T-helper 1 cell treated with Interleukin-12 subunit alpha and Interleukin-12 subunit beta and Interleukin-4 antibody, amounts not matched to agents 30 μg/mL and 1 μg/mL, for 36 hours (primary cell): ENCODE results near the gene IGFALS.

Experiments
- H3K27ac Mint-ChIP-seq: one replicate; pipeline ENCODE4 v1.8.0; 2021; ENCODE audit warnings: mild to moderate bottlenecking, mixed read lengths
- H3K27me3 Mint-ChIP-seq: one replicate; pipeline ENCODE4 v1.8.0; 2021; ENCODE audit warnings: low read depth, mixed read lengths
- H3K36me3 Mint-ChIP-seq: one replicate; pipeline ENCODE4 v1.8.0; 2021; ENCODE audit warnings: low read depth, mixed read lengths
- H3K4me1 Mint-ChIP-seq: one replicate; pipeline ENCODE4 v1.8.0; 2021; ENCODE audit warnings: low read depth, mixed read lengths
- H3K4me3 Mint-ChIP-seq: one replicate; pipeline ENCODE4 v1.8.0; 2021; ENCODE audit warnings: mild to moderate bottlenecking, moderate library complexity, mixed read lengths
- H3K9me3 Mint-ChIP-seq: one replicate; pipeline ENCODE4 v1.8.0; 2021; ENCODE audit warnings: mixed read lengths

The IGFALS gene

GRCh38 chr16:1762196-1762878 lies 31.2 kb downstream of the IGFALS start:
- no peaks in the 10 kb centered on the region for H3K27me3 Mint-ChIP-seq
- no peaks in the 10 kb centered on the region for H3K4me1 Mint-ChIP-seq
- H3K36me3 Mint-ChIP-seq = peaks cover 11% of the 10 kb centered on the region
- no peaks in the 10 kb centered on the region for H3K9me3 Mint-ChIP-seq
- H3K4me3 Mint-ChIP-seq = no peak overlapping the region
- no peak overlapping the region for H3K27ac Mint-ChIP-seq

GRCh38 chr16:1761751-1762150 lies 31.8 kb downstream of the IGFALS start:
- Mint-ChIP-seq H3K27ac (no peak overlapping the region), H3K36me3 (peaks cover 9% of the 10 kb centered on the region), H3K9me3 (no peaks in the 10 kb centered on the region), H3K27me3 (no peaks in the 10 kb centered on the region), H3K4me3 (no peak overlapping the region), H3K4me1 (peaks cover 1% of the 10 kb centered on the region)

GRCh38 chr16:1760911-1761310 lies 32.6 kb downstream of the IGFALS start:
- H3K9me3 Mint-ChIP-seq = no peaks in the 10 kb centered on the region
- no peak overlapping the region for H3K4me3 Mint-ChIP-seq
- peaks cover 9% of the 10 kb centered on the region for H3K36me3 Mint-ChIP-seq
- no peak overlapping the region for H3K27ac Mint-ChIP-seq
- no peaks in the 10 kb centered on the region for H3K27me3 Mint-ChIP-seq
- peaks cover 3% of the 10 kb centered on the region for H3K4me1 Mint-ChIP-seq

GRCh38 chr16:1759511-1759910 lies 34.0 kb downstream of the IGFALS start:
- Mint-ChIP-seq H3K36me3 (peaks cover 12% of the 10 kb centered on the region), H3K27ac (no peak overlapping the region), H3K4me1 (peaks cover 3% of the 10 kb centered on the region), H3K27me3 (no peaks in the 10 kb centered on the region), H3K9me3 (no peaks in the 10 kb centered on the region), H3K4me3 (no peak overlapping the region)

GRCh38 chr16:1758923-1759322 lies 34.6 kb downstream of the IGFALS start:
- Mint-ChIP-seq H3K27ac (peak overlapping the region; percentile 55), H3K4me1 (peaks cover 3% of the 10 kb centered on the region), H3K36me3 (peaks cover 12% of the 10 kb centered on the region), H3K27me3 (no peaks in the 10 kb centered on the region), H3K4me3 (no peak overlapping the region), H3K9me3 (no peaks in the 10 kb centered on the region)

- no peak overlapping the region for H3K4me3 Mint-ChIP-seq
- no peaks in the 10 kb centered on the region for H3K27me3 Mint-ChIP-seq
- no peak overlapping the region for H3K27ac Mint-ChIP-seq
- H3K4me1 Mint-ChIP-seq = peaks cover 3% of the 10 kb centered on the region
- no peaks in the 10 kb centered on the region for H3K9me3 Mint-ChIP-seq
- peaks cover 12% of the 10 kb centered on the region for H3K36me3 Mint-ChIP-seq
Measured at GRCh38 chr16:1757714-1758461, 35.6 kb downstream of the IGFALS start.

- Mint-ChIP-seq H3K9me3 (no peaks in the 10 kb centered on the region), H3K27ac (no peak overlapping the region), H3K4me3 (no peak overlapping the region), H3K4me1 (peaks cover 3% of the 10 kb centered on the region), H3K27me3 (no peaks in the 10 kb centered on the region), H3K36me3 (peaks cover 5% of the 10 kb centered on the region)
Measured at GRCh38 chr16:1754204-1754603, 39.3 kb downstream of the IGFALS start.

- H3K27ac Mint-ChIP-seq = no peak overlapping the region
- H3K36me3 Mint-ChIP-seq = peaks cover 3% of the 10 kb centered on the region
- no peaks in the 10 kb centered on the region for H3K27me3 Mint-ChIP-seq
- H3K4me3 Mint-ChIP-seq = no peak overlapping the region
- peaks cover 3% of the 10 kb centered on the region for H3K4me1 Mint-ChIP-seq
- H3K9me3 Mint-ChIP-seq = no peaks in the 10 kb centered on the region
Measured at GRCh38 chr16:1752853-1753252, 40.7 kb downstream of the IGFALS start.

- H3K27ac Mint-ChIP-seq = no peak overlapping the region
- peaks cover 3% of the 10 kb centered on the region for H3K4me1 Mint-ChIP-seq
- H3K9me3 Mint-ChIP-seq = no peaks in the 10 kb centered on the region
- H3K36me3 Mint-ChIP-seq = peaks cover 3% of the 10 kb centered on the region
- no peaks in the 10 kb centered on the region for H3K27me3 Mint-ChIP-seq
- H3K4me3 Mint-ChIP-seq = no peak overlapping the region
Measured at GRCh38 chr16:1751946-1752345, 41.6 kb downstream of the IGFALS start.

GRCh38 chr16:1749152-1750117 lies 44.1 kb downstream of the IGFALS start:
- H3K36me3 Mint-ChIP-seq = peaks cover 2% of the 10 kb centered on the region
- H3K9me3 Mint-ChIP-seq = no peaks in the 10 kb centered on the region
- H3K4me1 Mint-ChIP-seq = no peaks in the 10 kb centered on the region
- no peak overlapping the region for H3K27ac Mint-ChIP-seq
- no peak overlapping the region for H3K4me3 Mint-ChIP-seq
- H3K27me3 Mint-ChIP-seq = no peaks in the 10 kb centered on the region

- Mint-ChIP-seq H3K27ac (no peak overlapping the region), H3K4me1 (peaks cover 2% of the 10 kb centered on the region), H3K36me3 (peaks cover 4% of the 10 kb centered on the region), H3K4me3 (no peak overlapping the region), H3K27me3 (no peaks in the 10 kb centered on the region), H3K9me3 (no peaks in the 10 kb centered on the region)
Measured at GRCh38 chr16:1747934-1748333, 45.6 kb downstream of the IGFALS start.

- Mint-ChIP-seq H3K27me3 (no peaks in the 10 kb centered on the region), H3K36me3 (peaks cover 4% of the 10 kb centered on the region), H3K27ac (no peak overlapping the region), H3K9me3 (no peaks in the 10 kb centered on the region), H3K4me3 (no peak overlapping the region), H3K4me1 (peaks cover 2% of the 10 kb centered on the region)
Measured at GRCh38 chr16:1746693-1747195, 46.8 kb downstream of the IGFALS start.

- peaks cover 2% of the 10 kb centered on the region for H3K4me1 Mint-ChIP-seq
- no peak overlapping the region for H3K27ac Mint-ChIP-seq
Measured at GRCh38 chr16:1745900-1746692, 47.4 kb downstream of the IGFALS start.

More at GRCh38 chr16:1745900-1746692, 47.4 kb downstream of the IGFALS start:
- Mint-ChIP-seq H3K36me3 (peaks cover 4% of the 10 kb centered on the region), H3K27me3 (no peaks in the 10 kb centered on the region), H3K4me3 (no peak overlapping the region), H3K9me3 (no peaks in the 10 kb centered on the region)
